Measurements from ENCODE around the gene CD163L1. TPM values are rescaled to one million over a fixed set of nuclear protein-coding genes. Genes with fewer than 3 reads are reported as not detected.
"Not testable (repeated sequence)": the region's sequence is repeated elsewhere in the genome, so short reads cannot be mapped to it uniquely, and the experiment has no call there.

CD163L1 gene
- total RNA-seq, 1 donor from 2014 or later = not detected

DNA sequence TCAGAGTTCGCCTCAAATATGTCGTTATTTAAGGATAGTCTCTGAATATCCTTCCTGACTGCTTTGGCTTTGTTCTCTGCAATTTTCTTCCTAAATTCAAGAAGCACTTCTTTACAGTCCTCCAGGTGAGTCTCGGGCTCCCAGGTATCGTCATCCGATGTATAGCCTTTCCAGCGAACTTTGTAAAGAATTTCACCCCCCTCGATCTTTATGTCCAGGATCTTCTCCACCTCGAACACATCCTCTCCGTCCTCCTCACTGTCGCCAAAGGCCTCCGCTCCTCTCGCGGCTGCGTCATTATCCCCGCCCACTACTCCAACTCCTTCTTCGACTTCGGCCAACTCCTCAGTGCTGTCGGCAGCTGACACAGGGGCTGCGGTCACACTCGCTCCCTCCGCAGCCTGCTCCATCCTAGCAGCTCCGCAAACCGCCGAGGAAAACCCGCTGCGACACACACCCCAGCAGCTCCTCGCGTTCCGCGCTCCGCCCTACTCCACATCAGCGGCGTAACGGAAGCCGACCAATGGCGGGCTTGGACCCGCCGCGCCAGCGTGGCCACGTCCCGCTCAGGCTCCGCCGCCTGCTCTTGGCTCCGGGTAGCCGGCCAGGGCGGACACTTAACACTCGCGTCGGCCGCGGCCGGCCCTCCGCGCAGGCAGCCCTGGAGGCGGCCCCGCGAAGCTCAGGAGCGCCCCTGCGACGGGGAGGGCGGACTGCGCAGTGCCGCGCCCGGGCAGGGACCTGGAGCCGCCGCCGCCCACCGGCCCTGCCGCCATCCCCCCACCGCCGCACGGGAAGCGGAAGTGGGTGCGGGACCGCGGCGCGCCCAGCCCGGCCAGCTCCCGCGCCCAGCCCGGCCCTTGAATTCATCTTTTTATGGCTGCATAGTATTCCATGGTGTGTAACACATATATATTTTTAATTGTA lies 4.1 kb downstream of the CD163L1 start:
- Mint-ChIP-seq H3K27ac (no peak overlapping the region), H3K36me3 (ENCODE audit: low read depth) (no peaks in the 10 kb centered on the region), H3K4me1 (peaks cover 5% of the 10 kb centered on the region), H3K27me3 (peaks cover 45% of the 10 kb centered on the region), H3K4me3 (peak overlapping the region; percentile 72), H3K9me3 (no peaks in the 10 kb centered on the region)
- intact Hi-C loops (cut with micrococcal nuclease) = no loop called here
- peak; percentile 66 for DNase-seq

DNA sequence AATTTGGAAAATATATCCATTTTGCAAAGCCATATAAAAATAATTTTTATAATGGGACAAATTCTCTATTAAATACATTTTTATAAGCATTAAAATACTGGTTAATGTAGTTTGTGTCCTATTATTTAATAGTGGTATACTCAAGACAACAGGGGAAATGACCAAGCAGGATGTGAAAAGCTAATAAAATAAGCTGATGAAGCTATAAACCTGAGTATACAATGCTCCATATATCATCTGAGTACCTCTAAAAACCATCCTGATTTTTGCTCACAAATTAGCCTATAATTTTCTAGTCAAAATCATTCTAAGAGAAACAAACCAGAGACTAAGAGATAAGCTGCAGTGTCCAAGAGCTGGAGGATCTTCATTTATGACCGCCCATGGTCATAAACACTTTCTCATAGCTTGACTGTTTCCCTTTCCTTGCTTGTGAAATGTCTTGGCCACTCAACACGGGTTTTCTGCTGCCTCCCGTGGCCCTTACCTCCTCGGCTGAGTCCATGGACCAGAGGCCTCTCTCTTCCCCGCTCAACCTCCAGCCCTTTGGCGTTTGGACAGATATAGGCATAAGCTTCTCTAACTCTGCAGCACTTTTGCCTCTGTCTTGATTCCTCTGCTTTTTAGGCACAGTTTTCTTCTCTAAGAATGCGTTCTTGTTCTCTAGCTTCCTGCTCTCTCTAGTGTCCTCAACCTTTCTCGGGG lies 5.5 kb downstream of the CD163L1 start:
- peaks cover 38% of the 10 kb centered on the region for H3K27me3 Mint-ChIP-seq
- DNase-seq; H3K36me3 Mint-ChIP-seq (ENCODE audit: low read depth); H3K4me3 Mint-ChIP-seq; intact Hi-C loops (cut with micrococcal nuclease); H3K27ac Mint-ChIP-seq; H3K4me1 Mint-ChIP-seq; H3K9me3 Mint-ChIP-seq: not testable (repeated sequence)

DNA sequence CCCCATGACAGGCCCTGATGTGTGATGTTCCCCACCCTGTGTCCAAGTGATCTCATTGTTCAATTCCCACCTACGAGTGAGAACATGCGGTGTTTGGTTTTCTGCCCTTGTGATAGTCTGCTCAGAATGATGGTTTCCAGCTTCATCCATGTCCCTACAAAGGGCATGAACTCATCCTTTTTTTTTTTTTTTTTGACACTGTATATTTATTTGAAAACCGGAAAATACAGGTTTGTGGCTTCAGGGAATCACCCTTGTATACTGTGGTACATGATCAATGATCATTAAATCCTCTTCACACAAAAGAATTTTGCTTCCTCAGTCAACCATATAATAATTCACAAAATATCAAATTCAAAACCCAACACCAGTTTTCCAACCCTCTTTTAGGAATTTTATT lies 6.5 kb downstream of the CD163L1 start:
- Mint-ChIP-seq H3K27ac (peak overlapping the region; percentile 62), H3K27me3 (peaks cover 36% of the 10 kb centered on the region)
- H3K4me1 Mint-ChIP-seq; H3K36me3 Mint-ChIP-seq (ENCODE audit: low read depth); DNase-seq; H3K9me3 Mint-ChIP-seq; H3K4me3 Mint-ChIP-seq; intact Hi-C loops (cut with micrococcal nuclease): not testable (repeated sequence)

DNA sequence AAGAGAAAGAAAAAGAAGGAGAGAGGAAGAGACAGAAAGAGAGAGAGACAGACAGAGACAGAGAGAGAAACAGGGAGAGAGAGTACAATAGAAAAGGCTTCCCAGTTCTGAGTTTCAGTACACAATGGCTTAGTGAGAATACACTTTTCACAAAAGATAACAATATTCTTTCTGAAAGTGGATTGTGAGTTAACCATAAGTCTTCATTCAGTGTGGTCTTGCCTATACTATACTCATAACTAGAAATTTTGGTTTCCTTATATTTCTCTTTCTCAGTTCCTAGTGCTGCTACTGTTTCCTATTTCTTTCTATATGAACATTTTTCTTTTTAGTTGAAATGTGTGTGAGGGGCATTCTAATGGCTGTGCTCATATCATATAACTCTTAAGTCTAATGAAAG lies 9.3 kb downstream of the CD163L1 start:
- Mint-ChIP-seq H3K4me1 (peaks cover 2% of the 10 kb centered on the region), H3K27ac (no peak overlapping the region), H3K36me3 (ENCODE audit: low read depth) (no peaks in the 10 kb centered on the region), H3K27me3 (peaks cover 20% of the 10 kb centered on the region), H3K4me3 (no peak overlapping the region), H3K9me3 (no peaks in the 10 kb centered on the region)
- intact Hi-C loops (cut with micrococcal nuclease) = no loop called here
- no peak for DNase-seq

DNA sequence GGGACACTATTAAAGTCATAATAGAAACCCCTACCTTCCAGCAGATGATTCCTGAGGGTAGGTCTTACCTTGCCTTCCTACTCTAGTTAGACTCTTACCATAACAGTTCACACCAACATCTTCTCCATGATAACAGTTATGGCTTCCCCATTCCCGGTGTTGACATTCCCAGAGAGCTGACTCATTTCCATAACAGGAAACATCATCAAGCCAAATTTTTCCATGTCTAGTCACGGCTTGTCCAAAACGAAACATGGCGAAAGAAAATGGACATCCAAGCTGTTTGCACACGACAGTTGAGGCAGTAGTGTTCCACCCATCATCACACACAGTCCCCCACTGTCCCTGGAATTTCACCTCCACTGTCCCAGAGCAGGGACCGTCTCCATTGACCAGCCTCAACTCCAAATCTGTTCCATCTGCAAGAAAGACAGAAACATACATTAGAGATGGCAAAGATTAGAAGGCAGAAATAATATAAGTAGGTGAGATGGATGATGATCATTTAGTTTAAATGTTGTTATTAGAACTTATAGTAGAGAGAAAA lies 10.6 kb downstream of the CD163L1 start:
- intact Hi-C loops (cut with micrococcal nuclease) = no loop called here
- no peaks in the 10 kb centered on the region for H3K36me3 Mint-ChIP-seq (ENCODE audit: low read depth)
- DNase-seq = no peak
- H3K27ac Mint-ChIP-seq = no peak overlapping the region
- H3K9me3 Mint-ChIP-seq = no peaks in the 10 kb centered on the region
- H3K27me3 Mint-ChIP-seq = peaks cover 11% of the 10 kb centered on the region
- H3K4me1 Mint-ChIP-seq = no peaks in the 10 kb centered on the region
- H3K4me3 Mint-ChIP-seq = no peak overlapping the region

DNA sequence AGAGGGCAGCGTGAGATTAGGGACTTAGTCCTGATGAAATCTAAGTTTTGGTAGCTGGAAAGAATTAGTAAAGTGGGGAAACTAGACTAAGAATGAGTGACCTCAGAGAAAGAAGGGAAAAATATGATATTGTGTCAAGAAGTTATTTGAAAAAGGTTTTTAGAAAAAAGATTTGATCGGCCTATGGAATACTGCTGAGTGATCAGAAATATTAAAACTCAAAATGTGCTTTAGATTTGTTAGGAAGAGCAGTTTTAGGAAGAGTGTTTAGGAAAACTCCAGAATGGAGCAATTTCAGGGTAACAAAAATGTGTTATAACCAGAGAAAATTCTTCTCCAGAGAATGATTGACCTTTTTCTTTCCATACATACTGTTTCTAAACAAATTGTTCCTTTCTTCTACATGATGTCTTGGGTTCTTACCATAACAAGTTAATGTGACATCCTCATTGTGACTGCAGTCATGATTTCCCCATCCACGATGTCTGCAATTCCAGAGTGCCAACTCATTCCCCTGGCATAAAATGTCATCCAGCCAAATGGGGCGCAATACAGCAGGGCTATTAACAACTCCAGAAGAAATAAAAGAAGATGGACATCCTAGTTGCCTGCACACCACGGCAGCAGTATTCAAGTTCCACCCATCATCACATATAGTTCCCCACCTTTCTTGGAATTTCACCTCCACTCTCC lies 11.8 kb downstream of the CD163L1 start:
- no peaks in the 10 kb centered on the region for H3K36me3 Mint-ChIP-seq (ENCODE audit: low read depth)
- peaks cover 6% of the 10 kb centered on the region for H3K27me3 Mint-ChIP-seq
- H3K27ac Mint-ChIP-seq = no peak overlapping the region
- H3K4me3 Mint-ChIP-seq = no peak overlapping the region
- intact Hi-C loops (cut with micrococcal nuclease) = no loop called here
- no peaks in the 10 kb centered on the region for H3K4me1 Mint-ChIP-seq
- no peaks in the 10 kb centered on the region for H3K9me3 Mint-ChIP-seq
- DNase-seq = no peak

DNA sequence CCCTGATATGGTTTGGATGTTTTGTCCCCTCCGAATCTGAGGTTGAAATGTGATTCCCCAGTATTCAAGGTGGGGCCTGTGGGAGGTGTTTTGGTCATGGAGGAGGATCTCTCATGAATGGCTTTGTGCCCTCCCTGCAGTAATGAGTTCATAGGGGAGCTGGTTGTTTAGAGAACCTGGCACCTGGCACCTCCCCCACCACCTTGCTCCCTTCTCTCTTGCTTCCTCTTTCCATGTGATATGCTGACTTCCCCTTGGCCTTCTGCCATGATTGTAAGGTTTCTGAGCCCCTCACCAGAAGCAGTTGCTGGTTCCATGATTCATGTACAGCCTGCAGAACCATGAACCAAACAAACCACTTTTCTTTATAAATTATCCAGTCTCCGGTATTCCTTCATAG lies 32.6 kb downstream of the CD163L1 start:
- intact Hi-C loops (cut with micrococcal nuclease) = no loop called here
- Mint-ChIP-seq H3K27me3 (peaks cover 22% of the 10 kb centered on the region), H3K27ac (no peak overlapping the region), H3K4me1 (no peaks in the 10 kb centered on the region), H3K4me3 (no peak overlapping the region), H3K9me3 (no peaks in the 10 kb centered on the region), H3K36me3 (ENCODE audit: low read depth) (no peaks in the 10 kb centered on the region)
- DNase-seq = no peak

DNA sequence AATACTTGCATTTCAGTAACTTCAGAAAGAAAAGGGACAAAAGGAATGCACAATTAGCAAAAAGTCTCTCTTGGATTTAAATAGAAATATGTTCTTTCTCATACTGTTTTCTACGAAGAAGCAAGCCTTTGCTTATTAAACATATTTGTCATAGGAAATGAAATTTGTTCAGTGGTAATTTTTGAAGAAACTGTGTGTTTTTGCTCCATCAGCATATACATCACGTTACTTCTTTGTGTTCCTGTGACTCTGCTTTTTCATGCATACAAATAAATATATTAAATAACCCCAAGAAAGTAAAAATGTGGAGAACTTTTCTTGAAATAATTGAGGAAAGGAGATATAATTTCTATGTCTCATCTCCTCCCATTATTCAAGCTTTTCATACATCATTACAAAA lies 39.7 kb downstream of the CD163L1 start:
- DNase-seq = no peak

DNA sequence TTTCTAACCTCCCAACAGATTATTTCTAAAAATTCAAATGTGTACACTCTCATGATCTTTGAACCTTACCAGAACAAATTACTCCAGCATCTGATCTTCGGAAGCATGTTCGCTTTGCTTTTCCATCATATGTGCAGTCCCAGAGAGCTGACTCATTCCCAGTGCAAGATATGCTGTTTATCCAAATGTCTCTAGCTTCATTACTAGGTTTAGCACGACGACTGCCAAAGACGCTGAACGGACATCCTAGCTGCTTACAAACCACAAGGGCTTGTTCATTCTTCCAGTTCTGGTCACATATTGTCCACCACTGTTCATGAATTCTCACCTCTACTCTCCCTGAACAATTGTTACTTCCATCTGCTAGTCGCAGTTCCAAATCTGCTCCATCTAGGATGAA lies 40.5 kb downstream of the CD163L1 start:
- no peaks in the 10 kb centered on the region for H3K36me3 Mint-ChIP-seq (ENCODE audit: low read depth)
- H3K9me3 Mint-ChIP-seq = no peaks in the 10 kb centered on the region
- peaks cover 13% of the 10 kb centered on the region for H3K27me3 Mint-ChIP-seq
- no peak for DNase-seq
- no peak overlapping the region for H3K4me3 Mint-ChIP-seq
- H3K4me1 Mint-ChIP-seq = no peaks in the 10 kb centered on the region
- intact Hi-C loops (cut with micrococcal nuclease) = no loop called here
- H3K27ac Mint-ChIP-seq = no peak overlapping the region

More for the DNA sequence above, 39.7 kb downstream of the CD163L1 start:
- no peaks in the 10 kb centered on the region for H3K9me3 Mint-ChIP-seq
- no peaks in the 10 kb centered on the region for H3K4me1 Mint-ChIP-seq
- H3K4me3 Mint-ChIP-seq = no peak overlapping the region
- H3K27ac Mint-ChIP-seq = no peak overlapping the region
- H3K36me3 Mint-ChIP-seq (ENCODE audit: low read depth) = no peaks in the 10 kb centered on the region
- intact Hi-C loops (cut with micrococcal nuclease) = no loop called here
- peaks cover 14% of the 10 kb centered on the region for H3K27me3 Mint-ChIP-seq

DNA sequence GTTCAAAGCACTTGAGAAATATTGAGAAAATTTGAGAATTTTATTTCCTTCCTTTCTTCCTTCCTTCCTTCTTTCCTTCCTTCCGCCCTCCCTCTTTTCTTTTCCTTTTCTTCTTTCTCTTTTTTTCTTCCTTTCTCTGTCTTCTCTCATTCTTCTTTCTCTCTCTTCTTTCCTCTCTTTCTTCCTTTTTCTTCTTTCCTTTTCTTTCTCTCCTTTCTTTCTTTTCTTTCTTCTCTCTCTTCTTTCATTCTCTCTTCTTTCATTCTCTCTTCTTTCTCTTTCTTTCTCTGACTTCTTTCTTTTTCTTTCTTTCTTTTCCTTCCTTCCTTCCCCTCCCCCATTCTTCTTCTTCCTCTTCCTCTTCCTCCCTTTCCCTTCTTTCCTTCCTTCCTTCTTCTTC lies 44.9 kb downstream of the CD163L1 start:
- H3K27ac Mint-ChIP-seq = no peak overlapping the region
- H3K4me3 Mint-ChIP-seq = no peak overlapping the region
- H3K27me3 Mint-ChIP-seq = peaks cover 7% of the 10 kb centered on the region
- DNase-seq = no peak
- H3K4me1 Mint-ChIP-seq = no peaks in the 10 kb centered on the region
- intact Hi-C loops (cut with micrococcal nuclease) = no loop called here
- no peaks in the 10 kb centered on the region for H3K9me3 Mint-ChIP-seq
- no peaks in the 10 kb centered on the region for H3K36me3 Mint-ChIP-seq (ENCODE audit: low read depth)

DNA sequence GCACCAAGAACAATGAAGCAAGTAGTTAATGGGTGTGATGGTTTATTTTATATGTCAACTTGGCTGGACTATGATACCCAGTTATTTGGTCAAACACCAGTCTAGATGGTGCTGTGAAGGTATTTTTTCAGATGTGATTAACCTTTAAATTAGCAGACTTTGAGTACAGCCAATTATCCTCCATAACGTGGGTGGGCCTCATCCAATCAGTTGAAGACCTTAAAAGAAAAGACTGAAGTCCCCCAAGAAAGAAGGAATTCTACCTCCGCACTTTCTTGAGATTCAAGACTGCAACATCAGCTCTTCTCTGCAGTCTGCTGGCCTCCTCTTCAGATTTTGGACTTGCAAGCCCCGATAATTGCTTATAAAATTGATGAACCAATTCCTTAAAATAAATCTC lies 47.5 kb downstream of the CD163L1 start:
- H3K36me3 Mint-ChIP-seq (ENCODE audit: low read depth) = no peaks in the 10 kb centered on the region
- H3K27ac Mint-ChIP-seq = no peak overlapping the region
- DNase-seq = no peak
- intact Hi-C loops (cut with micrococcal nuclease) = no loop called here
- H3K4me1 Mint-ChIP-seq = no peaks in the 10 kb centered on the region
- peaks cover 5% of the 10 kb centered on the region for H3K27me3 Mint-ChIP-seq
- peaks cover 12% of the 10 kb centered on the region for H3K9me3 Mint-ChIP-seq
- no peak overlapping the region for H3K4me3 Mint-ChIP-seq

DNA sequence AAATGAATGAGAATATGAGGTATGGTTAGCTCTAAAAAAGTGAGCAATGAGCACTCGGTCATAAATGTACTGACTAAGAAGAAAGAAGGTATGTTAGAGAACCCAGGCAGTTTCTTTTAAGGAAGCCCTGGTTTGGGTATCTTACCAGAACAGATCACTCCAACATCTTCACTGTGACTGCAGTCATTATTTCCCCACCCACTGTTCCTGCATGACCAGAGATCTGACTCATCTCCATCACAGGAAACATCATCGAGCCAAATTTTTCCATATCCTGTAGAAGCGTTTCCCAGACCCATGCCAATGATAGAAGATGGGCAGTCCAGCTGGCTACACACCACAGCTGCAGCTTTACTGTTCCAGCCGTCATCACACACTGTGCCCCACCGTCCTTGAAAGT lies 48.0 kb downstream of the CD163L1 start:
- Mint-ChIP-seq H3K27me3 (peaks cover 5% of the 10 kb centered on the region), H3K36me3 (ENCODE audit: low read depth) (no peaks in the 10 kb centered on the region), H3K4me3 (no peak overlapping the region), H3K4me1 (no peaks in the 10 kb centered on the region), H3K9me3 (peaks cover 12% of the 10 kb centered on the region), H3K27ac (no peak overlapping the region)
- DNase-seq = no peak
- intact Hi-C loops (cut with micrococcal nuclease) = no loop called here

DNA sequence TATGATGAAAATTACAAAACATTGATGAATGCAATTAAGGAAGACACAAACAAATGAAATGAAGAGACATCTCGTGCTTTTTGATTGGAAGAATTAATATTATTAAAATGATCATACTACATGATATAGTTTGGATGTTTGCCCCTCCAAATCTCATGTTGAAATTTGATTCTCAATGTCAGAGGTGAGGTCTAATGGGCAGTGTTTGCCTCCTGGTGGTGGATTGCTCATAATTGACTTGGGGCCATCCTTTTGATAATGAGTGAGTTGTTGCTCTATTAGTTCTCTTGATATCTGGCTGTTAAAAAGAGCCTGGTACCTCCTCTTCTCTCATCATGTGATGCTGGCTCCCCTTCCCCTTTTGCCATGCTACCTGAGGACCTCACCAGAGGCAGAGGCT lies 56.7 kb downstream of the CD163L1 start:
- Mint-ChIP-seq H3K27ac (no peak overlapping the region), H3K27me3 (peaks cover 7% of the 10 kb centered on the region), H3K9me3 (peaks cover 2% of the 10 kb centered on the region), H3K4me1 (no peaks in the 10 kb centered on the region), H3K36me3 (ENCODE audit: low read depth) (no peaks in the 10 kb centered on the region), H3K4me3 (no peak overlapping the region)
- intact Hi-C loops (cut with micrococcal nuclease) = no loop called here
- no peak for DNase-seq

DNA sequence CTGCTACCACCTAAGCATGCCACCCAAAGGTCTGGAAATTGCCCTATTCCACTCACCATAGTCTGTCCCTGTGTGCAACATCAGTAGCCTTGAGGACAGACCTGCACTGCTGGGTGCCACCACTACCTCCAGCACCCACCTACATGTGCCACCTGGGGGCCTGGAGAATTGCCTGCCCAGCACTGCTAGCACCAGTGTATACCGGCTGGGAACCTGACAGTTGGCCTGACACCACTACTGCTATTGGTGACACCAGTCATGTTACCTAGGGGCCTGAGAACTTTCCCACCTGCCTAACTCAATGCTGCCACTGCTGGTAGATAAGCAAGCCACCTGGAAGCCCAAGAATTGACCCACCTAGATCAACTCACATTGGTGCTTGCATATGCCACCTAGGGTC lies 60.8 kb downstream of the CD163L1 start:
- no peaks in the 10 kb centered on the region for H3K9me3 Mint-ChIP-seq
- no peak overlapping the region for H3K4me3 Mint-ChIP-seq
- intact Hi-C loops (cut with micrococcal nuclease) = no loop called here
- no peak overlapping the region for H3K27ac Mint-ChIP-seq
- no peak for DNase-seq
- H3K4me1 Mint-ChIP-seq = no peaks in the 10 kb centered on the region
- no peaks in the 10 kb centered on the region for H3K36me3 Mint-ChIP-seq (ENCODE audit: low read depth)
- H3K27me3 Mint-ChIP-seq = peaks cover 9% of the 10 kb centered on the region
